ENCODE results near the gene NPAS3.

Gene NPAS3

GRCh38 chr14:33454022-33454595 is 515.4 kb downstream of the NPAS3 start:
- no peak for DNase-seq

- no peak for DNase-seq
Observed at GRCh38 chr14:33454707-33455106, 516.0 kb downstream of the NPAS3 start.

- no peak for DNase-seq
Observed at GRCh38 chr14:33455654-33456345, 517.1 kb downstream of the NPAS3 start.

- DNase-seq, result no peak
Observed at GRCh38 chr14:33457021-33457420, 518.3 kb downstream of the NPAS3 start.

- DNase-seq, result no peak
Observed at GRCh38 chr14:33457617-33458016, 518.9 kb downstream of the NPAS3 start.

GRCh38 chr14:33460164-33460563 is 521.5 kb downstream of the NPAS3 start:
- no peak for DNase-seq

GRCh38 chr14:33461036-33461435 is 522.4 kb downstream of the NPAS3 start:
- DNase-seq, result no peak

GRCh38 chr14:33463731-33464130 is 525.1 kb downstream of the NPAS3 start:
- no peak for DNase-seq

- no peak for DNase-seq
Observed at GRCh38 chr14:33464254-33464962, 525.7 kb downstream of the NPAS3 start.

GRCh38 chr14:33465846-33466700 is 527.4 kb downstream of the NPAS3 start:
- peak in 1 of 2 experiments; percentile 58 for DNase-seq

GRCh38 chr14:33467971-33468370 is 529.3 kb downstream of the NPAS3 start:
- DNase-seq, result no peak

- no peak for DNase-seq
Observed at GRCh38 chr14:33469898-33470297, 531.2 kb downstream of the NPAS3 start.

GRCh38 chr14:33471776-33472175 is 533.1 kb downstream of the NPAS3 start:
- no peak for DNase-seq

- peak; percentile 62 to 83 for DNase-seq
Observed at GRCh38 chr14:33475623-33476022, 536.9 kb downstream of the NPAS3 start.

GRCh38 chr14:33477797-33478196 is 539.1 kb downstream of the NPAS3 start:
- no peak for DNase-seq

- no peak for DNase-seq
Observed at GRCh38 chr14:33480071-33480886, 541.6 kb downstream of the NPAS3 start.

GRCh38 chr14:33480887-33481184 is 542.2 kb downstream of the NPAS3 start:
- DNase-seq, result peak; percentile 60 to 85

- no peak for DNase-seq
Observed at GRCh38 chr14:33483110-33483509, 544.4 kb downstream of the NPAS3 start.

- DNase-seq, result no peak
Observed at GRCh38 chr14:33483541-33483940, 544.9 kb downstream of the NPAS3 start.

GRCh38 chr14:33484264-33484663 is 545.6 kb downstream of the NPAS3 start:
- DNase-seq, result no peak

- no peak for DNase-seq
Observed at GRCh38 chr14:33486332-33486890, 547.7 kb downstream of the NPAS3 start.

- DNase-seq, result no peak
Observed at GRCh38 chr14:33488582-33488981, 549.9 kb downstream of the NPAS3 start.
